Gastroesophageal sphincter (tissue), 3 donors: ENCODE measurements around the gene CEP63.

Experiments used
- CTCF ChIP-seq, 4 experiments: fragments of 200-600 bp in 2 of 4; fragments of 450-650 bp in 2 of 4; sonication (generic) in 1 of 4; IDR thresholded peaks; one replicate each; pipeline ENCODE4 v1.5.1; 2017 to 2019; ENCODE audit warnings: antibody characterized with exemption in 4 of 4, mild to moderate bottlenecking in 2 of 4, moderate library complexity in 2 of 4
- POLR2A ChIP-seq, 2 donors: fragments of 450-650 bp; IDR thresholded peaks; one replicate each; pipeline ENCODE4 v1.6.1; 2017; ENCODE audit warnings: antibody characterized with exemption in 2 of 2, mild to moderate bottlenecking in 2 of 2, moderate library complexity in 1 of 2
- POLR2AphosphoS5 ChIP-seq: sonication (generic); formaldehyde crosslinking; IDR thresholded peaks from one replicate; pipeline ENCODE4 v1.6.1; 2017; ENCODE audit warnings: antibody characterized with exemption

GRCh38 chr3:134464689-134465365, 21.0 kb upstream of the CEP63 start:
- TF ChIP-seq CTCF (IDR thresholded peaks at IDR 0.05), result no peak
- no peak for TF ChIP-seq POLR2AphosphoS5
- no peak for TF ChIP-seq POLR2A (IDR thresholded peaks at IDR 0.05)
